NK-92 (cell line): ENCODE measurements around the gene ITGB8.

ENCODE experiments used
- DNase-seq: peaks from one replicate; lab custom pipeline; 2025; ENCODE audit not compliant: unreplicated experiment; lab: John Stamatoyannopoulos, UW

The ITGB8 gene

DNA sequence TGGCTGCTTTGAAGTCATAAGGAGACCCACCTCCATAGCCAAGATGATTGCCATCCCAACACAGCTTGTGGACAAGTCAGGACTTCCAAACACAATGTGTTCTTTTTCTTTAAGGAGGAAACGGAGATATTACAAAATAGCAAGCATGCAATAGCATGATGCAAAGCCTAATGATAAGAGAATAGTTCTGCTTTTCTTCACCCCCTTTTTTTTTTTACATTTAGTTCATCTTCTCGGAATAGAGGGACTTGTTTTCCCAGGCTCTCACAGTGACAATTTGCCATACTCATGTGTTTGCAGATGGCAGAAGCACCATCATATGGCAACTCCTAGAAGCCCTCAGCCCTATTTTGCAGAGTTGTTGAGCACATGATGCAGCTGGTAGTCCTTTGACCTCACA is 119.8 kb downstream of the ITGB8 start:
- no peak for DNase-seq

DNA sequence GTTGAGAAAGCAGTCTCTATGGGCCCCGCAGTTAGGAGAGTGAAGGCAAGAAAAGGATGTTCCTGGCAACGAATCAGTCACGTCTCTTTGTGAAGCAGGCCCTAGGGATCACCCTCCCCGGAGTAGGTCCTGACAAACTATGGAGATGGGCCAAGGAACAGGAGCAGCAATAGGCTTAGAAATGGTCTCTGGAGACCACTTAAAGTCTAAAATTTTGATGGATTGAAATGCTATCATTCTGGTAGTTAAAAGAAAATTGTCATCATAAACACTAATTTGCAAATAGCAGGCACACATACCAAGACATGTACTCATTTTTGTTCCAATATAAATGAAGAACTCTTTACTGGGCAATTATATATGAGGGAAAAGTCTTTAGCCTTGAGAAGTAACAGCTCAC is 123.5 kb downstream of the ITGB8 start:
- DNase-seq: no peak

GRCh38 chr7:20456701-20457100 is 126.0 kb downstream of the ITGB8 start:
- no peak for DNase-seq

DNA sequence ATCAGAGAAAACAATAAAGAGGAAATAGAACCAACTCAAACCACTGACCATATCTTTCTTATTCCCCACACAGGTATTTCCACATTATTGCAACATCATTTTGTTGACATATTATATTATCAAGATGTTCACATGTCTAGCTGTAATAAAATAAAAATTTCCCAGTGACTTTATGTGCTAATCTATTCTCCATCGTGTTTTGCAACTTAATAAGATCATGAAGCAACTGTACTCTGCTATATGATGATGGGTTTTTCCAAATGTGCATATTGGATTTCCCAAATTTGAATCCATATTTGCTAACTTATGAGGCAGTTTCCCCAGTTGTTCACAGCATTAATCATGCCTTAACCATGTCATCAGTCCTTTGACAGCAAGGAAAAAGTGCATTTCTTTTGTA is 127.8 kb downstream of the ITGB8 start:
- no peak for DNase-seq

- DNase-seq: no peak
These were observed 128.7 kb downstream of the ITGB8 start for GRCh38 chr7:20459419-20459818.

GRCh38 chr7:20464891-20465290 is 134.2 kb downstream of the ITGB8 start:
- no peak for DNase-seq
